SK-N-SH (cell line): ENCODE results near the gene GNG4. TPM values are rescaled to one million over a fixed set of nuclear protein-coding genes. Genes with fewer than 3 reads are reported as not detected.

Experiments
- CTCF ChIA-PET: fragments of 300-600, 350-600 bp; formaldehyde crosslinking; extraction: SDS; loops from one replicate; lab custom pipeline; 2021; lab: Yijun Ruan, JAX
- POLR2A ChIA-PET: fragments of 350-600 bp; sonication (Branson Sonifier 250); formaldehyde crosslinking; extraction: SDS; loops from one replicate; lab custom pipeline; 2020; ENCODE audit warnings: antibody characterized with exemption, inconsistent platforms; lab: Yijun Ruan, JAX
- DNase-seq: peaks from one replicate; pipeline ENCODE4 v3.0.0; 2012
- H2AFZ ChIP-seq: fragments of 200-600 bp; sonication (generic); 2 replicates; pipeline ENCODE4 v1.8.1; 2016; ENCODE audit warnings: antibody characterized with exemption, mild to moderate bottlenecking, low read depth
- H3F3A ChIP-seq: fragments of 200-600 bp; sonication (generic); replicated peaks from 2 replicates; pipeline ENCODE3; 2016; ENCODE audit warnings: antibody characterized with exemption, mild to moderate bottlenecking; ENCODE audit not compliant: insufficient read depth
- H3K27ac ChIP-seq, 2 experiments: fragments of 200-500 bp in 1 of 2; fragments of 200-600 bp in 1 of 2; sonication (Bioruptor generic) in 1 of 2; sonication (generic), shearing (Covaris generic) in 1 of 2; 2 replicates each; pipeline versions ENCODE4 v1.5.1 to v1.6.1; 2014 to 2016; ENCODE audit warnings: low read depth in 2 of 2, inconsistent platforms in 1 of 2, low read length in 1 of 2, mild to moderate bottlenecking in 1 of 2, mixed read lengths in 1 of 2
- H3K27me3 ChIP-seq: fragments of 200-600 bp; sonication (generic), shearing (Covaris generic); 2 replicates; pipeline ENCODE4 v1.6.1; 2016; ENCODE audit warnings: mixed run types; ENCODE audit not compliant: insufficient read depth
- H3K36me3 ChIP-seq, 2 experiments: fragments of 200-500 bp in 1 of 2; fragments of 200-600 bp in 1 of 2; sonication (Bioruptor generic) in 1 of 2; sonication (generic) in 1 of 2; replicated peaks in 1 of 2; 2 replicates each; pipeline versions ENCODE3 to v1.5.1; 2014 to 2016; ENCODE audit warnings: low read length in 1 of 2, mild to moderate bottlenecking in 1 of 2; ENCODE audit not compliant: insufficient read depth in 2 of 2, control insufficient read depth in 1 of 2
- H3K4me1 ChIP-seq, 2 experiments: fragments of 200-500 bp in 1 of 2; fragments of 200-600 bp in 1 of 2; sonication (Bioruptor generic) in 1 of 2; sonication (generic), shearing (Covaris generic) in 1 of 2; 2 replicates each; pipeline versions ENCODE4 v1.5.1 to v1.6.1; 2014 to 2016; ENCODE audit warnings: low read depth in 1 of 2, low read length in 1 of 2, mixed run types in 1 of 2; ENCODE audit not compliant: insufficient read depth in 2 of 2, control insufficient read depth in 1 of 2
- H3K4me2 ChIP-seq: fragments of 200-600 bp; sonication (generic), shearing (Covaris generic); 2 replicates; pipeline ENCODE4 v1.6.1; 2017; ENCODE audit warnings: mixed run types
- H3K4me3 ChIP-seq, 2 experiments: fragments of 200-500 bp in 1 of 2; fragments of 200-600 bp in 1 of 2; sonication (Bioruptor generic) in 1 of 2; sonication (generic), shearing (Covaris generic) in 1 of 2; 2 replicates each; pipeline versions ENCODE4 v1.5.1 to v1.8.1; 2014 to 2016; ENCODE audit warnings: low read depth in 2 of 2, inconsistent platforms in 1 of 2, low read length in 1 of 2, mild to moderate bottlenecking in 1 of 2, mixed read lengths in 1 of 2, moderate library complexity in 1 of 2
- H3K79me2 ChIP-seq: fragments of 200-600 bp; sonication (generic); 2 replicates; pipeline ENCODE4 v1.8.1; 2017; ENCODE audit warnings: mild to moderate bottlenecking; ENCODE audit not compliant: insufficient read depth
- H3K9ac ChIP-seq: fragments of 200-600 bp; sonication (generic); 2 replicates; pipeline ENCODE4 v1.6.1; 2017; ENCODE audit warnings: mixed run types
- H3K9me2 ChIP-seq: fragments of 200-600 bp; sonication (generic); 2 replicates; pipeline ENCODE4 v1.6.1; 2017; ENCODE audit warnings: mixed run types
- H3K9me3 ChIP-seq: fragments of 200-600 bp; sonication (generic); 2 replicates; pipeline ENCODE4 v1.6.1; 2017; ENCODE audit warnings: mixed run types, mild to moderate bottlenecking, moderate library complexity
- H4K20me1 ChIP-seq: fragments of 200-600 bp; sonication (generic); 2 replicates; pipeline ENCODE4 v1.6.1; 2017; ENCODE audit warnings: mild to moderate bottlenecking, mixed run types; ENCODE audit not compliant: insufficient read depth
- CHD2 ChIP-seq: fragments of 150-350 bp; IDR thresholded peaks from 2 replicates; pipeline ENCODE4 v1.6.1; 2018; ENCODE audit warnings: low read length; ENCODE audit not compliant: partially characterized antibody
- FOSL2 ChIP-seq: IDR thresholded peaks from 2 replicates; pipeline ENCODE4 v1.4.0; 2012; ENCODE audit warnings: low read depth, mild to moderate bottlenecking, moderate library complexity, borderline replicate concordance
- GABPA ChIP-seq: IDR thresholded peaks from 2 replicates; pipeline ENCODE4 v1.4.0; 2012; ENCODE audit warnings: low read depth, mild to moderate bottlenecking
- RAD21 ChIP-seq: IDR thresholded peaks from 2 replicates; pipeline ENCODE4 v1.6.1; 2012; ENCODE audit warnings: mild to moderate bottlenecking, low read length
- RCOR1 ChIP-seq: fragments of 150-350 bp; IDR thresholded peaks from 2 replicates; pipeline ENCODE4 v1.6.1; 2017; ENCODE audit warnings: antibody characterized with exemption, low read length
- YY1 ChIP-seq: IDR thresholded peaks from 2 replicates; pipeline ENCODE4 v1.4.0; 2012; ENCODE audit warnings: low read depth, mild to moderate bottlenecking
- WGBS: methylation state at CpG from one replicate; pipeline ENCODE4 v1.1.6; 2017; ENCODE audit warnings: low lambda C conversion rate; 5-methylcytosine and 5-hydroxymethylcytosine counted together
- polyA plus RNA-seq, 3 experiments: library from polyadenylated mRNA; depleted of rRNA; stranded (reverse); fragments of >200 nt; gene quantifications; 2 replicates each; pipeline ENCODE4 v1.2.3, GENCODE V29; 2012
- TF ChIP-seq, protein P1 (sequence below): fragments of 150-350 bp; IDR thresholded peaks from 2 replicates; pipeline ENCODE4 v1.6.1; 2017; ENCODE audit warnings: antibody characterized with exemption, low read length, low read depth, borderline replicate concordance
- TF ChIP-seq, protein P2 (sequence below): IDR thresholded peaks from 2 replicates; pipeline ENCODE4 v1.4.0; 2012; ENCODE audit warnings: low read depth, borderline replicate concordance
- TF ChIP-seq, protein P3 (sequence below): IDR thresholded peaks from 2 replicates; pipeline ENCODE4 v1.6.1; 2012; ENCODE audit warnings: mild to moderate bottlenecking, low read depth, low read length, moderate library complexity

Gene GNG4
- polyA plus RNA-seq, 1 of the 3 experiments (the other 2 are of a cell fraction): 1.6 TPM

DNA sequence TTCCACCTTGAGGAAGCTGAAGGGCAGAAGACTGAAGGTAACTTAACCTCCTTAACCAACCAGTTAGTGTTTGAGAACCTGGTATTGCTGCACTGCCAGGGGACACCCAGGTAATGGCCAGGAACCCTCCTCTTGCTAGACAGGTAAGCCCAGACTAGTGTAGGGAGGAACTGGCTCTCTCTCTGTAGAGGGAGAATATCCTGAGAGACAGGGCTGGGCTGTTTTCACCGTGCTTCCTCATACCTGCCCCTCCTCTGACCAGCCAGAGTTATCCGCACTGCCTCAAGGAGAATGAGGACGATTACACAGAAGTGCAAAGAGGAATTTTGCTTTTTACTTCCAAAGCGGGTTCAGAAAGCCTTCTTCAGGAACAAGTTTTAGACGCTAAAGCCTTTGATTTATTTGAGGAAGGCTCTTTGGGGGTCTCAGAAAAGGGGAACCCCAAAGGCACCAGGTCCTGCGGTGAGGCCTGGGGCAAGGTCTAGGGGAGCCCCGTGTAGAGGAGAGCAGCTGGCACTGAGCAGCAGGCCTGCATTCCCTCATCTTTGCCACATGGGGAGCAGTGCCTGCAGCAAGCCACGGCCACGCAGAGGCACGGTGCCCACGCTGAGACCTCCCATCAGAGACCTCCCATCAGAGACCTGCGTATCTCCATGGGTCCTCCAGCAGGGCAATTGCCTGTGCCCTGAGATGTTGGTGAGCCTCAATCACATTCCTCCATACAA lies 13.5 kb downstream of the GNG4 start:
- TF ChIP-seq, protein P1, sequence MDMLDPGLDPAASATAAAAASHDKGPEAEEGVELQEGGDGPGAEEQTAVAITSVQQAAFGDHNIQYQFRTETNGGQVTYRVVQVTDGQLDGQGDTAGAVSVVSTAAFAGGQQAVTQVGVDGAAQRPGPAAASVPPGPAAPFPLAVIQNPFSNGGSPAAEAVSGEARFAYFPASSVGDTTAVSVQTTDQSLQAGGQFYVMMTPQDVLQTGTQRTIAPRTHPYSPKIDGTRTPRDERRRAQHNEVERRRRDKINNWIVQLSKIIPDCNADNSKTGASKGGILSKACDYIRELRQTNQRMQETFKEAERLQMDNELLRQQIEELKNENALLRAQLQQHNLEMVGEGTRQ: no peak
- TF ChIP-seq YY1 (no peak), FOSL2 (no peak), CHD2 (no peak), RCOR1 (no peak), GABPA (no peak), RAD21 (no peak)
- TF ChIP-seq, protein P2, sequence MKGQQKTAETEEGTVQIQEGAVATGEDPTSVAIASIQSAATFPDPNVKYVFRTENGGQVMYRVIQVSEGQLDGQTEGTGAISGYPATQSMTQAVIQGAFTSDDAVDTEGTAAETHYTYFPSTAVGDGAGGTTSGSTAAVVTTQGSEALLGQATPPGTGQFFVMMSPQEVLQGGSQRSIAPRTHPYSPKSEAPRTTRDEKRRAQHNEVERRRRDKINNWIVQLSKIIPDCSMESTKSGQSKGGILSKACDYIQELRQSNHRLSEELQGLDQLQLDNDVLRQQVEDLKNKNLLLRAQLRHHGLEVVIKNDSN: no peak
- TF ChIP-seq, protein P3, sequence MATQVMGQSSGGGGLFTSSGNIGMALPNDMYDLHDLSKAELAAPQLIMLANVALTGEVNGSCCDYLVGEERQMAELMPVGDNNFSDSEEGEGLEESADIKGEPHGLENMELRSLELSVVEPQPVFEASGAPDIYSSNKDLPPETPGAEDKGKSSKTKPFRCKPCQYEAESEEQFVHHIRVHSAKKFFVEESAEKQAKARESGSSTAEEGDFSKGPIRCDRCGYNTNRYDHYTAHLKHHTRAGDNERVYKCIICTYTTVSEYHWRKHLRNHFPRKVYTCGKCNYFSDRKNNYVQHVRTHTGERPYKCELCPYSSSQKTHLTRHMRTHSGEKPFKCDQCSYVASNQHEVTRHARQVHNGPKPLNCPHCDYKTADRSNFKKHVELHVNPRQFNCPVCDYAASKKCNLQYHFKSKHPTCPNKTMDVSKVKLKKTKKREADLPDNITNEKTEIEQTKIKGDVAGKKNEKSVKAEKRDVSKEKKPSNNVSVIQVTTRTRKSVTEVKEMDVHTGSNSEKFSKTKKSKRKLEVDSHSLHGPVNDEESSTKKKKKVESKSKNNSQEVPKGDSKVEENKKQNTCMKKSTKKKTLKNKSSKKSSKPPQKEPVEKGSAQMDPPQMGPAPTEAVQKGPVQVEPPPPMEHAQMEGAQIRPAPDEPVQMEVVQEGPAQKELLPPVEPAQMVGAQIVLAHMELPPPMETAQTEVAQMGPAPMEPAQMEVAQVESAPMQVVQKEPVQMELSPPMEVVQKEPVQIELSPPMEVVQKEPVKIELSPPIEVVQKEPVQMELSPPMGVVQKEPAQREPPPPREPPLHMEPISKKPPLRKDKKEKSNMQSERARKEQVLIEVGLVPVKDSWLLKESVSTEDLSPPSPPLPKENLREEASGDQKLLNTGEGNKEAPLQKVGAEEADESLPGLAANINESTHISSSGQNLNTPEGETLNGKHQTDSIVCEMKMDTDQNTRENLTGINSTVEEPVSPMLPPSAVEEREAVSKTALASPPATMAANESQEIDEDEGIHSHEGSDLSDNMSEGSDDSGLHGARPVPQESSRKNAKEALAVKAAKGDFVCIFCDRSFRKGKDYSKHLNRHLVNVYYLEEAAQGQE: no peak
- no peak for DNase-seq
- no peaks in the 10 kb centered on the region for H3F3A ChIP-seq
- no peak overlapping the region for H3K27ac ChIP-seq
- no peaks in the 10 kb centered on the region for H3K36me3 ChIP-seq
- H3K27me3 ChIP-seq: no peaks in the 10 kb centered on the region
- no peaks in the 10 kb centered on the region for H4K20me1 ChIP-seq
- no peaks in the 10 kb centered on the region for H3K9me2 ChIP-seq
- CTCF ChIA-PET: interaction anchor here (1.9 kb wide), 1 partner anchor 13 kb away, joined by 4 read pairs; the partner anchor contains the start of gene GNG4
- no peak overlapping the region for H3K4me2 ChIP-seq
- H3K9ac ChIP-seq: no peak overlapping the region
- no peak overlapping the region for H3K4me3 ChIP-seq
- 72% methylated on average over 7 of the region's 12 CpGs for WGBS
- H3K4me1 ChIP-seq: peaks cover 0 to 20% of the 10 kb centered on the region in 2 experiments; a peak in 2 of 4 replicates
- H3K79me2 ChIP-seq: no peaks in the 10 kb centered on the region
- no peak overlapping the region for H2AFZ ChIP-seq
- POLR2A ChIA-PET: no interaction called here
- no peaks in the 10 kb centered on the region for H3K9me3 ChIP-seq
